Stomach (tissue), 4 donors: ENCODE measurements around the gene PPP1R14B.

Experiments used
- POLR2A ChIP-seq, 4 donors: fragments of 450-650 bp; IDR thresholded peaks; one replicate each; pipeline ENCODE4 v1.6.1; 2016; ENCODE audit warnings: antibody characterized with exemption in 4 of 4, control low read depth in 2 of 4, mild to moderate bottlenecking in 1 of 4, moderate library complexity in 1 of 4
- POLR2AphosphoS5 ChIP-seq, 3 donors: sonication (generic); formaldehyde crosslinking; IDR thresholded peaks; one replicate each; pipeline ENCODE4 v1.6.1; 2016; ENCODE audit warnings: antibody characterized with exemption in 3 of 3
- TF ChIP-seq, protein P1 (sequence below), 7 experiments: fragments of 450-650 bp in 4 of 7; fragments of 200-600 bp in 3 of 7; sonication (generic) in 3 of 7; IDR thresholded peaks; one replicate each; pipeline ENCODE4 v1.5.1; 2016 to 2019; ENCODE audit warnings: antibody characterized with exemption in 7 of 7, control low read depth in 2 of 7, mild to moderate bottlenecking in 1 of 7

- no peak for TF ChIP-seq POLR2AphosphoS5 (IDR thresholded peaks at IDR 0.05)
- no peak for TF ChIP-seq POLR2A (IDR thresholded peaks at IDR 0.05)
- TF ChIP-seq, protein P1, sequence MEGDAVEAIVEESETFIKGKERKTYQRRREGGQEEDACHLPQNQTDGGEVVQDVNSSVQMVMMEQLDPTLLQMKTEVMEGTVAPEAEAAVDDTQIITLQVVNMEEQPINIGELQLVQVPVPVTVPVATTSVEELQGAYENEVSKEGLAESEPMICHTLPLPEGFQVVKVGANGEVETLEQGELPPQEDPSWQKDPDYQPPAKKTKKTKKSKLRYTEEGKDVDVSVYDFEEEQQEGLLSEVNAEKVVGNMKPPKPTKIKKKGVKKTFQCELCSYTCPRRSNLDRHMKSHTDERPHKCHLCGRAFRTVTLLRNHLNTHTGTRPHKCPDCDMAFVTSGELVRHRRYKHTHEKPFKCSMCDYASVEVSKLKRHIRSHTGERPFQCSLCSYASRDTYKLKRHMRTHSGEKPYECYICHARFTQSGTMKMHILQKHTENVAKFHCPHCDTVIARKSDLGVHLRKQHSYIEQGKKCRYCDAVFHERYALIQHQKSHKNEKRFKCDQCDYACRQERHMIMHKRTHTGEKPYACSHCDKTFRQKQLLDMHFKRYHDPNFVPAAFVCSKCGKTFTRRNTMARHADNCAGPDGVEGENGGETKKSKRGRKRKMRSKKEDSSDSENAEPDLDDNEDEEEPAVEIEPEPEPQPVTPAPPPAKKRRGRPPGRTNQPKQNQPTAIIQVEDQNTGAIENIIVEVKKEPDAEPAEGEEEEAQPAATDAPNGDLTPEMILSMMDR (IDR thresholded peaks at IDR 0.05) = no peak
These were observed 1.8 kb upstream of the PPP1R14B start for GRCh38 chr11:64248578-64248977.
